B cell (primary cell): Measurements from ENCODE around the gene HAO2.

Source experiments
- EZH2 ChIP-seq: IDR thresholded peaks from 2 replicates; pipeline ENCODE4 v1.6.1; 2012; ENCODE audit warnings: borderline replicate concordance, low read depth, mild to moderate bottlenecking, moderate library complexity, low read length; ENCODE audit not compliant: insufficient read depth, poor library complexity, severe bottlenecking
- TF ChIP-seq, protein P1 (sequence below): fragments of 200-600 bp; IDR thresholded peaks from one replicate; pipeline ENCODE4 v1.8.0; 2022; ENCODE audit warnings: antibody characterized with exemption, mild to moderate bottlenecking

DNA sequence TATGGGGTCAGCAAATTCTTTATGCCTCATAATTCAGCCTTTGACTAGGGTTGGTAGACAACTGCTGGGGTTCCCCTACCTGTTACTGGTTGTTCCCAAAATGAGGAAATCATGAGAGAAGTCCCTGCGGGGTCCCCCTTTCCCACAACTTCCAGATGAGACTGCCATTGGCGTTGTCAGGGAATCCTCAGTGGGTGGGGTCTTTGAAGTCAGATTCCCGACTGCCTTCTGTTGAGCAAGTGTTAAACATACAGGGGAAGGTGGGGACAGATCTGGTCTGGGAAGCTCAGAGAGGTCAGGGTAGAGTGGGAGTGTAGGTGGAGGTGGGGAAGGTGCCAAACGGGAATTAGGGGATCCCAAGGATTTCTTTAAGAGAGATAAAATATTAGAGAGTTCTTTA lies 61.1 kb downstream of the HAO2 start:
- TF ChIP-seq EZH2: no peak
- TF ChIP-seq, protein P1, sequence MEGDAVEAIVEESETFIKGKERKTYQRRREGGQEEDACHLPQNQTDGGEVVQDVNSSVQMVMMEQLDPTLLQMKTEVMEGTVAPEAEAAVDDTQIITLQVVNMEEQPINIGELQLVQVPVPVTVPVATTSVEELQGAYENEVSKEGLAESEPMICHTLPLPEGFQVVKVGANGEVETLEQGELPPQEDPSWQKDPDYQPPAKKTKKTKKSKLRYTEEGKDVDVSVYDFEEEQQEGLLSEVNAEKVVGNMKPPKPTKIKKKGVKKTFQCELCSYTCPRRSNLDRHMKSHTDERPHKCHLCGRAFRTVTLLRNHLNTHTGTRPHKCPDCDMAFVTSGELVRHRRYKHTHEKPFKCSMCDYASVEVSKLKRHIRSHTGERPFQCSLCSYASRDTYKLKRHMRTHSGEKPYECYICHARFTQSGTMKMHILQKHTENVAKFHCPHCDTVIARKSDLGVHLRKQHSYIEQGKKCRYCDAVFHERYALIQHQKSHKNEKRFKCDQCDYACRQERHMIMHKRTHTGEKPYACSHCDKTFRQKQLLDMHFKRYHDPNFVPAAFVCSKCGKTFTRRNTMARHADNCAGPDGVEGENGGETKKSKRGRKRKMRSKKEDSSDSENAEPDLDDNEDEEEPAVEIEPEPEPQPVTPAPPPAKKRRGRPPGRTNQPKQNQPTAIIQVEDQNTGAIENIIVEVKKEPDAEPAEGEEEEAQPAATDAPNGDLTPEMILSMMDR: no peak
